GM12878 (cell line): ENCODE measurements around the gene ITGA3. TPM values are rescaled to one million over a fixed set of nuclear protein-coding genes. Genes with fewer than 3 reads are reported as not detected.

Source experiments
- ATAC-seq: fragments of 200-7000 bp; cut with Tn5 transposase; 3 replicates; pipeline ENCODE4 v1.9.1; 2020; ENCODE audit warnings: mild to moderate bottlenecking, moderate library complexity
- BruUV-seq: library from RNA; stranded (reverse); fragments of 400-500 nt; replicated peaks from 2 replicates; lab custom pipeline; 2021; lab: Mats Ljungman, UMichigan
- CTCF ChIA-PET: fragments of 300-600 bp; sonication (Branson Sonifier 250); formaldehyde crosslinking; extraction: SDS; loops from one replicate; lab custom pipeline; 2021; ENCODE audit warnings: inconsistent platforms; lab: Yijun Ruan, JAX
- POLR2A ChIA-PET: fragments of 350-600 bp; formaldehyde crosslinking; extraction: SDS; loops from one replicate; lab custom pipeline; 2021; ENCODE audit warnings: inconsistent platforms; lab: Charles Lee
- RAD21 ChIA-PET: fragments of 300-600 bp; sonication (Branson Sonifier 250); formaldehyde crosslinking; loops from one replicate; lab custom pipeline; 2023; ENCODE audit warnings: antibody characterized with exemption; ENCODE audit not compliant: unreplicated experiment; lab: Charles Lee
- SMC1A ChIA-PET: fragments of 300-600 bp; sonication (Branson Sonifier 250); formaldehyde crosslinking; loops from one replicate; lab custom pipeline; 2023; ENCODE audit not compliant: unreplicated experiment, uncharacterized antibody; lab: Charles Lee
- DNase-seq: peaks from one replicate; pipeline ENCODE4 v3.0.0-alpha.2; 2011; ENCODE audit warnings: low read depth, low spot score
- FAIRE-seq: peaks from 3 replicates; lab custom pipeline; 2011; peaks lifted over from hg19 to GRCh38; lab: Jason Lieb, UNC
- H2AFZ ChIP-seq: 2 replicates; pipeline ENCODE4 v1.6.0; 2011; ENCODE audit warnings: low read depth, low read length, control low read depth; ENCODE audit not compliant: control insufficient read depth
- H3K27ac ChIP-seq: 2 replicates; pipeline ENCODE4 v1.5.1; 2011; ENCODE audit warnings: control low read depth; ENCODE audit not compliant: control insufficient read depth, insufficient read depth
- H3K27me3 ChIP-seq, 2 experiments: replicated peaks in 1 of 2; 2 replicates each; pipeline versions ENCODE4 v1.6.0 to v1.6.1; 2011; ENCODE audit warnings: low read length in 1 of 2; ENCODE audit not compliant: control insufficient read depth in 2 of 2, insufficient read depth in 2 of 2
- H3K36me3 ChIP-seq, 2 experiments: 2 replicates each; pipeline ENCODE4 v1.5.1; 2011; ENCODE audit warnings: low read length in 1 of 2; ENCODE audit not compliant: control insufficient read depth in 2 of 2, insufficient read depth in 2 of 2
- H3K4me1 ChIP-seq: 2 replicates; pipeline ENCODE4 v1.6.1; 2011; ENCODE audit warnings: mild to moderate bottlenecking, low read length, moderate library complexity, mixed read lengths; ENCODE audit not compliant: control insufficient read depth, insufficient read depth
- H3K4me2 ChIP-seq: 2 replicates; pipeline ENCODE4 v1.6.0; 2011; ENCODE audit warnings: control low read depth; ENCODE audit not compliant: control insufficient read depth, insufficient read depth
- H3K4me3 ChIP-seq: fragments of 200-600 bp; sonication (generic); 2 replicates; pipeline ENCODE4 v1.5.1; 2016
- H3K79me2 ChIP-seq: 2 replicates; pipeline ENCODE4 v1.6.0; 2011; ENCODE audit warnings: low read length; ENCODE audit not compliant: control insufficient read depth, insufficient read depth
- H3K9ac ChIP-seq: 2 replicates; pipeline ENCODE4 v1.8.0; 2011; ENCODE audit warnings: low read length, control low read depth, mixed read lengths; ENCODE audit not compliant: control insufficient read depth, insufficient read depth
- H3K9me3 ChIP-seq: replicated peaks from 3 replicates; pipeline ENCODE4 v1.5.1; 2011; ENCODE audit warnings: mild to moderate bottlenecking, low read length; ENCODE audit not compliant: control insufficient read depth, insufficient read depth
- H4K20me1 ChIP-seq: 2 replicates; pipeline ENCODE4 v1.6.0; 2011; ENCODE audit not compliant: control insufficient read depth, insufficient read depth
- ATF3 ChIP-seq: IDR thresholded peaks from 2 replicates; pipeline ENCODE4 v1.6.1; 2011; ENCODE audit warnings: low read depth, mild to moderate bottlenecking, low read length, moderate library complexity, borderline replicate concordance; ENCODE audit errors: extremely low read depth
- BACH1 ChIP-seq: fragments of 450-650 bp; IDR thresholded peaks from 2 replicates; pipeline ENCODE4 v1.6.1; 2017; ENCODE audit warnings: mild to moderate bottlenecking, borderline replicate concordance
- BMI1 ChIP-seq: fragments of 450-650 bp; IDR thresholded peaks from 2 replicates; pipeline ENCODE4 v1.6.1; 2016; ENCODE audit warnings: mild to moderate bottlenecking, moderate library complexity, borderline replicate concordance
- CHD2 ChIP-seq: IDR thresholded peaks from 2 replicates; pipeline ENCODE4 v1.6.1; 2011; ENCODE audit warnings: low read depth, low read length, improper control_type of control experiment, borderline replicate concordance
- CREM ChIP-seq: IDR thresholded peaks from 2 replicates; pipeline ENCODE4 v1.6.1; 2014; ENCODE audit warnings: antibody characterized with exemption, low read depth
- EED ChIP-seq: sonication (generic); IDR thresholded peaks from 2 replicates; pipeline ENCODE4 v1.6.1; 2016; ENCODE audit warnings: antibody characterized with exemption, low read depth
- ETV6 ChIP-seq, 2 experiments: fragments of 450-650 bp in 1 of 2; IDR thresholded peaks in 1 of 2; conservative IDR thresholded peaks in 1 of 2; 2 replicates each; pipeline ENCODE4 v1.6.1; 2014; ENCODE audit warnings: antibody characterized with exemption in 1 of 2, borderline replicate concordance in 1 of 2, low read depth in 1 of 2, mild to moderate bottlenecking in 1 of 2, moderate library complexity in 1 of 2
- MEF2B ChIP-seq: fragments of 450-650 bp; IDR thresholded peaks from 2 replicates; pipeline ENCODE4 v1.6.1; 2018; ENCODE audit warnings: mild to moderate bottlenecking, moderate library complexity; ENCODE audit not compliant: partially characterized antibody, poor library complexity, severe bottlenecking
- MYB ChIP-seq: fragments of 150-350 bp; IDR thresholded peaks from 2 replicates; pipeline ENCODE4 v1.6.1; 2014; ENCODE audit warnings: mild to moderate bottlenecking, low read depth, low read length, borderline replicate concordance
- NR2C1 ChIP-seq: fragments of 450-650 bp; IDR thresholded peaks from 2 replicates; pipeline ENCODE4 v1.6.1; 2017; ENCODE audit warnings: antibody characterized with exemption, mild to moderate bottlenecking, moderate library complexity
- POLR2A ChIP-seq: IDR thresholded peaks from 2 replicates; pipeline ENCODE4 v1.6.1; 2011; ENCODE audit warnings: low read depth, mild to moderate bottlenecking, low read length
- ZNF207 ChIP-seq: fragments of 450-650 bp; IDR thresholded peaks from 2 replicates; pipeline ENCODE4 v1.6.1; 2014; ENCODE audit warnings: antibody characterized with exemption, mild to moderate bottlenecking, borderline replicate concordance
- WGBS: methylation state at CpG from one replicate; pipeline ENCODE4 v1.1.6; 2016; ENCODE audit warnings: low lambda C conversion rate; ENCODE audit not compliant: insufficient replicate concordance, insufficient coverage; ENCODE audit errors: missing lambda C conversion rate; 5-methylcytosine and 5-hydroxymethylcytosine counted together
- in situ Hi-C: fragments of 300-500 bp; cut with MboI; formaldehyde crosslinking; loops from 9 replicates; pipeline ENCODE4 v1.14.3; 2018; ENCODE audit warnings: mixed read lengths
- intact Hi-C: fragments of 100-400 bp; cut with micrococcal nuclease; formaldehyde crosslinking; loops from one replicate; pipeline ENCODE4 v1.14.2; 2022; ENCODE audit not compliant: unreplicated experiment
- polyA plus RNA-seq, 11 experiments: library from polyadenylated mRNA; depleted of rRNA in 4 of 11; unstranded in 6 of 11; stranded (reverse) in 5 of 11; fragments of >200 nt; fragmentation: Nextera tagmentation in 4 of 11; fragmentation: Illumina TruSeq in 1 of 11; extraction: Ambion mirVana in 4 of 11; extraction: Trizol in 1 of 11; gene quantifications; 1 replicate in 1 of 11; 2 replicates in 10 of 11; pipeline versions ENCODE4 v1.2.1 to v1.2.3, GENCODE V29; 2011 to 2016; ENCODE audit warnings: inconsistent platforms in 2 of 11, missing spikeins in 2 of 11, low read depth in 1 of 11
- total RNA-seq, 4 experiments: library from RNA; depleted of rRNA in 3 of 4; stranded (reverse); fragments of >200 nt in 3 of 4; fragmentation: Illumina TruSeq in 1 of 4; extraction: Trizol in 1 of 4; gene quantifications; 2 replicates each; pipeline versions ENCODE4 v1.2.1 to v1.2.3, GENCODE V29; 2013 to 2021
- TF ChIP-seq, protein P1 (sequence below): IDR thresholded peaks from 2 replicates; pipeline ENCODE4 v1.6.1; 2012; ENCODE audit warnings: low read depth, low read length, improper control_type of control experiment
- TF ChIP-seq, protein P2 (sequence below): fragments of 150-350 bp; IDR thresholded peaks from 2 replicates; pipeline ENCODE4 v1.6.1; 2014; ENCODE audit warnings: mild to moderate bottlenecking, low read depth, low read length
- TF ChIP-seq, protein P3 (sequence below): fragments of 450-650 bp; IDR thresholded peaks from 2 replicates; pipeline ENCODE4 v1.6.1; 2018; ENCODE audit warnings: borderline replicate concordance, mild to moderate bottlenecking; ENCODE audit not compliant: partially characterized antibody
- TF ChIP-seq, protein P4 (sequence below): fragments of 450-650 bp; IDR thresholded peaks from 2 replicates; pipeline ENCODE4 v1.6.1; 2014; ENCODE audit warnings: mild to moderate bottlenecking

The ITGA3 gene
- total and polyA plus RNA-seq, 10 of the 15 experiments (the other 5 are each of a cell fraction or from before 2014, with no cell fraction given) = 0.29 to 13.4 (median 6.6) TPM

DNA sequence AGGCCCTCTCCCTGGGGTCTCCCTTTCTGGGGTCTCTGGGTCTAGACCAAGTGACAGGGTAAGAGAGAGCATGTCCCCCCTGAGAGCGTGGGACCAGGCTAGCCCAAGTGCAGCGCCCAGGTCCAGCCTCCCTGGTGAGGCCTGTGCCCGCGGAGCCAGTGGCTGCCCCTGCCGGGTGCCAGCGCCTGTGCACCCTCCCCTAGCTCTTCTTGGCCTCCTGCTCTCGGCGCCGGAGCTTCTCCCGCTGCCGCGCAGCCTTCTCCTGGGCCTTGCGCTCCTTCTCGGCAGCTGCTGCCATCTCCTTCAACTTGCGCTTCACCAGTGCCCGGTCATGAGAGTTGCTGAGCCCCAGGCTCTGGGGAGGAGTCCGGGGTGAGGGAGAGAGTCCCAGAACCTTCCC is 56.8 kb downstream of the ITGA3 start (continued):
- TF ChIP-seq BMI1 = no peak
- TF ChIP-seq, protein P1, sequence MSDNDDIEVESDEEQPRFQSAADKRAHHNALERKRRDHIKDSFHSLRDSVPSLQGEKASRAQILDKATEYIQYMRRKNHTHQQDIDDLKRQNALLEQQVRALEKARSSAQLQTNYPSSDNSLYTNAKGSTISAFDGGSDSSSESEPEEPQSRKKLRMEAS = no peak

GRCh38 chr17:50113624-50114320 is 57.9 kb downstream of the ITGA3 start:
- Histone ChIP-seq H4K20me1 (no peaks in the 10 kb centered on the region), H3K4me2 (no peak overlapping the region), H3K9ac (no peak overlapping the region), H3K27ac (no peak overlapping the region), H3K4me3 (no peak overlapping the region), H3K36me3 (no peaks in the 10 kb centered on the region), H2AFZ (no peak overlapping the region), H3K27me3 (peaks cover 3 to 4% of the 10 kb centered on the region in 2 experiments; a peak in 3 of 4 replicates), H3K9me3 (no peaks in the 10 kb centered on the region), H3K79me2 (no peaks in the 10 kb centered on the region), H3K4me1 (no peaks in the 10 kb centered on the region)
- ChIA-PET CTCF (interaction anchor here (0.8 to 3.1 kb wide), 29 partner anchors 9 to 284 kb away, joined by 3 to 38 read pairs (median 6); partner anchors contain the start of genes LRRC59, SAMD14, SGCA and TMEM92), POLR2A (no interaction called here), RAD21 (interaction anchor here (0.8 to 2.1 kb wide), 4 partner anchors 16 to 58 kb away, joined by 3 to 19 read pairs (median 3); partner anchors contain the start of gene SAMD14), SMC1A (interaction anchor here (1.3 to 2.2 kb wide), 3 partner anchors 20 to 48 kb away, joined by 3 to 10 read pairs (median 8); no protein-coding TSS in a partner anchor)
- DNase-seq = no peak
- WGBS = 45% methylated on average over 7 of the region's 7 CpGs
- no peak for FAIRE-seq
- no peak for ATAC-seq
- in situ Hi-C loops = no loop called here
- intact Hi-C loops = no loop called here
- BruUV-seq = no TSS peak
- TF ChIP-seq ZNF207 = no peak
- no peak for TF ChIP-seq ATF3
- TF ChIP-seq CREM = no peak
- no peak for TF ChIP-seq ETV6 (conservative IDR thresholded peaks at IDR 0.05 in 1 of 2, IDR thresholded peaks at IDR 0.05 in 1 of 2; ENCODE audit: borderline replicate concordance in 1 of 2, low read depth in 1 of 2)
- TF ChIP-seq, protein P2, sequence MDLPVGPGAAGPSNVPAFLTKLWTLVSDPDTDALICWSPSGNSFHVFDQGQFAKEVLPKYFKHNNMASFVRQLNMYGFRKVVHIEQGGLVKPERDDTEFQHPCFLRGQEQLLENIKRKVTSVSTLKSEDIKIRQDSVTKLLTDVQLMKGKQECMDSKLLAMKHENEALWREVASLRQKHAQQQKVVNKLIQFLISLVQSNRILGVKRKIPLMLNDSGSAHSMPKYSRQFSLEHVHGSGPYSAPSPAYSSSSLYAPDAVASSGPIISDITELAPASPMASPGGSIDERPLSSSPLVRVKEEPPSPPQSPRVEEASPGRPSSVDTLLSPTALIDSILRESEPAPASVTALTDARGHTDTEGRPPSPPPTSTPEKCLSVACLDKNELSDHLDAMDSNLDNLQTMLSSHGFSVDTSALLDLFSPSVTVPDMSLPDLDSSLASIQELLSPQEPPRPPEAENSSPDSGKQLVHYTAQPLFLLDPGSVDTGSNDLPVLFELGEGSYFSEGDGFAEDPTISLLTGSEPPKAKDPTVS = no peak
- no peak for TF ChIP-seq CHD2
- TF ChIP-seq NR2C1 = peak; percentile 25; the same call in 1 of the 2 replicates
- TF ChIP-seq, protein P3, sequence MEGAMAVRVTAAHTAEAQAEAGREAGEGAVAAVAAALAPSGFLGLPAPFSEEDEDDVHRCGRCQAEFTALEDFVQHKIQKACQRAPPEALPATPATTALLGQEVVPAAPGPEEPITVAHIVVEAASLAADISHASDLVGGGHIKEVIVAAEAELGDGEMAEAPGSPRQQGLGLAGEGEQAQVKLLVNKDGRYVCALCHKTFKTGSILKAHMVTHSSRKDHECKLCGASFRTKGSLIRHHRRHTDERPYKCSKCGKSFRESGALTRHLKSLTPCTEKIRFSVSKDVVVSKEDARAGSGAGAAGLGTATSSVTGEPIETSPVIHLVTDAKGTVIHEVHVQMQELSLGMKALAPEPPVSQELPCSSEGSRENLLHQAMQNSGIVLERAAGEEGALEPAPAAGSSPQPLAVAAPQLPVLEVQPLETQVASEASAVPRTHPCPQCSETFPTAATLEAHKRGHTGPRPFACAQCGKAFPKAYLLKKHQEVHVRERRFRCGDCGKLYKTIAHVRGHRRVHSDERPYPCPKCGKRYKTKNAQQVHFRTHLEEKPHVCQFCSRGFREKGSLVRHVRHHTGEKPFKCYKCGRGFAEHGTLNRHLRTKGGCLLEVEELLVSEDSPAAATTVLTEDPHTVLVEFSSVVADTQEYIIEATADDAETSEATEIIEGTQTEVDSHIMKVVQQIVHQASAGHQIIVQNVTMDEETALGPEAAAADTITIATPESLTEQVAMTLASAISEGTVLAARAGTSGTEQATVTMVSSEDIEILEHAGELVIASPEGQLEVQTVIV = no peak
- no peak for TF ChIP-seq MEF2B
- 0 out of 2 replicates have a peak, but pooled peaks have one; percentile 21 for TF ChIP-seq POLR2A
- no peak for TF ChIP-seq EED
- TF ChIP-seq MYB = no peak
- TF ChIP-seq, protein P4, sequence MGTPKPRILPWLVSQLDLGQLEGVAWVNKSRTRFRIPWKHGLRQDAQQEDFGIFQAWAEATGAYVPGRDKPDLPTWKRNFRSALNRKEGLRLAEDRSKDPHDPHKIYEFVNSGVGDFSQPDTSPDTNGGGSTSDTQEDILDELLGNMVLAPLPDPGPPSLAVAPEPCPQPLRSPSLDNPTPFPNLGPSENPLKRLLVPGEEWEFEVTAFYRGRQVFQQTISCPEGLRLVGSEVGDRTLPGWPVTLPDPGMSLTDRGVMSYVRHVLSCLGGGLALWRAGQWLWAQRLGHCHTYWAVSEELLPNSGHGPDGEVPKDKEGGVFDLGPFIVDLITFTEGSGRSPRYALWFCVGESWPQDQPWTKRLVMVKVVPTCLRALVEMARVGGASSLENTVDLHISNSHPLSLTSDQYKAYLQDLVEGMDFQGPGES = no peak
- TF ChIP-seq BACH1 = no peak
